ENCODE data around the gene NOTCH4. TPM values are rescaled to one million over a fixed set of nuclear protein-coding genes. Genes with fewer than 3 reads are reported as not detected.

NOTCH4 gene
- total and polyA plus RNA-seq, 9 of the 15 experiments (the other 6 are each of a cell fraction or from before 2014, with no cell fraction given): 0.24 to 4.3 (median 1.7) TPM

DNA sequence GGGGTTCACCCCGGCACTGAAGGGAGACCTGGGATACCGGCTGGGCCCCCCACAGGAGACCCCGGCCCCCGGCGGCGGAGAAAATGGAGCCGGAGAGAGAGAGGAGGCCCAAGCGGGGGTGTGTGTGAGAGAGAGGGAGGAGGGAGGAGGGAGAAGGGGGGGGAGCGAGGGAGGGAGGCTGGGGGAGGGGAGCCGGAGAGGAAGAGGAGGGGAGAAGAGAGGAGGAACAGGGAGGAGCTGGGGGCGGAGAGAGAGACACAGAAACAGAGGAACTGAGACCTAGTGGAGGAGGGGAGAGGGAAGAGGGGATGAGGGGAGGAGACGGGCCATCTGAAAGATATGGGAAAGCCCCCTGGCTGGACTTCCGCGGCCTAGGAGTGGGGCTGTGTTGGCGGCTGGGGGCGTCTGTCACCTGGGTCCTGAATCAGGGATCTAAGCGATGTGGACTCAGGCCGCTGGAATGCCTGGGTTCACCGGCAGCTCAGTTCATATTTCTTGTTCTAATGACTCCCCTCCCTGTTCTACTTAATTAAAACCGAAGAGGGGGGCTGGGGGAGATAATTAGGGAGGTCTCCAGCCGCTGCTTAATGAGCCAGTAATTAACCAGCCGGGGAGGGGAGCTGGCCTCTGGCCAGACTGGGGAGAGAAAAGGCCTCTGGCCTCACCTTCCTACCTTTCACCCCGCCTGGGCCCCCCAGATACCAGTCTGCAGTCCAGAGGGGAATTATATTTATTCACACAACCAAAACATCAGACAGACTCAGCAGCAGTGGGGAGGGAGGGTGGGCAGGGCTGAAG, 33.6 kb downstream of the NOTCH4 start, which contains the start of gene PBX2 (continued):
- TF ChIP-seq, protein P1, sequence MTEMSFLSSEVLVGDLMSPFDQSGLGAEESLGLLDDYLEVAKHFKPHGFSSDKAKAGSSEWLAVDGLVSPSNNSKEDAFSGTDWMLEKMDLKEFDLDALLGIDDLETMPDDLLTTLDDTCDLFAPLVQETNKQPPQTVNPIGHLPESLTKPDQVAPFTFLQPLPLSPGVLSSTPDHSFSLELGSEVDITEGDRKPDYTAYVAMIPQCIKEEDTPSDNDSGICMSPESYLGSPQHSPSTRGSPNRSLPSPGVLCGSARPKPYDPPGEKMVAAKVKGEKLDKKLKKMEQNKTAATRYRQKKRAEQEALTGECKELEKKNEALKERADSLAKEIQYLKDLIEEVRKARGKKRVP (CRISPR knock-in tag; IDR thresholded peaks at IDR 0.05): no peak
- TF ChIP-seq C11orf30 (IDR thresholded peaks at IDR 0.05; ENCODE audit: low read depth) (no peak), HLTF (IDR thresholded peaks at IDR 0.05) (peak; percentile 87; the same call in 1 of the 2 replicates), NRF1 (conservative IDR thresholded peaks at IDR 0.05 in 1 of 2, IDR thresholded peaks at IDR 0.05 in 1 of 2) (no peak), ZNF75A (CRISPR knock-in tag; IDR thresholded peaks at IDR 0.05) (0 out of 2 replicates have a peak, but pooled peaks have one; percentile 8), ZKSCAN3 (CRISPR knock-in tag; IDR thresholded peaks at IDR 0.05) (no peak), FIP1L1 (IDR thresholded peaks at IDR 0.05; ENCODE audit: low read depth, low read length, poor library complexity, severe bottlenecking) (no peak), SNIP1 (IDR thresholded peaks at IDR 0.05; ENCODE audit: low read depth) (no peak), ZNF253 (CRISPR knock-in tag; conservative IDR thresholded peaks at IDR 0.05) (no peak), XRCC3 (IDR thresholded peaks at IDR 0.05) (no peak), ZNF644 (tag; IDR thresholded peaks at IDR 0.05; ENCODE audit: low read depth) (no peak), NFXL1 (CRISPR knock-in tag; IDR thresholded peaks at IDR 0.05) (no peak), DMBX1 (CRISPR knock-in tag; IDR thresholded peaks at IDR 0.05; ENCODE audit: borderline replicate concordance) (peak; percentile 40; the same call in 1 of the 2 replicates), ZNF232 (CRISPR knock-in tag; IDR thresholded peaks at IDR 0.05) (no peak), ZNF780A (CRISPR knock-in tag; IDR thresholded peaks at IDR 0.05) (no peak)
- TF ChIP-seq, protein P2, sequence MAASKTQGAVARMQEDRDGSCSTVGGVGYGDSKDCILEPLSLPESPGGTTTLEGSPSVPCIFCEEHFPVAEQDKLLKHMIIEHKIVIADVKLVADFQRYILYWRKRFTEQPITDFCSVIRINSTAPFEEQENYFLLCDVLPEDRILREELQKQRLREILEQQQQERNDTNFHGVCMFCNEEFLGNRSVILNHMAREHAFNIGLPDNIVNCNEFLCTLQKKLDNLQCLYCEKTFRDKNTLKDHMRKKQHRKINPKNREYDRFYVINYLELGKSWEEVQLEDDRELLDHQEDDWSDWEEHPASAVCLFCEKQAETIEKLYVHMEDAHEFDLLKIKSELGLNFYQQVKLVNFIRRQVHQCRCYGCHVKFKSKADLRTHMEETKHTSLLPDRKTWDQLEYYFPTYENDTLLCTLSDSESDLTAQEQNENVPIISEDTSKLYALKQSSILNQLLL (CRISPR knock-in tag; IDR thresholded peaks at IDR 0.05; ENCODE audit: borderline replicate concordance): no peak
- TF ChIP-seq, protein P3, sequence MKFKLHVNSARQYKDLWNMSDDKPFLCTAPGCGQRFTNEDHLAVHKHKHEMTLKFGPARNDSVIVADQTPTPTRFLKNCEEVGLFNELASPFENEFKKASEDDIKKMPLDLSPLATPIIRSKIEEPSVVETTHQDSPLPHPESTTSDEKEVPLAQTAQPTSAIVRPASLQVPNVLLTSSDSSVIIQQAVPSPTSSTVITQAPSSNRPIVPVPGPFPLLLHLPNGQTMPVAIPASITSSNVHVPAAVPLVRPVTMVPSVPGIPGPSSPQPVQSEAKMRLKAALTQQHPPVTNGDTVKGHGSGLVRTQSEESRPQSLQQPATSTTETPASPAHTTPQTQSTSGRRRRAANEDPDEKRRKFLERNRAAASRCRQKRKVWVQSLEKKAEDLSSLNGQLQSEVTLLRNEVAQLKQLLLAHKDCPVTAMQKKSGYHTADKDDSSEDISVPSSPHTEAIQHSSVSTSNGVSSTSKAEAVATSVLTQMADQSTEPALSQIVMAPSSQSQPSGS (CRISPR knock-in tag; IDR thresholded peaks at IDR 0.05): no peak
- TF ChIP-seq, protein P4, sequence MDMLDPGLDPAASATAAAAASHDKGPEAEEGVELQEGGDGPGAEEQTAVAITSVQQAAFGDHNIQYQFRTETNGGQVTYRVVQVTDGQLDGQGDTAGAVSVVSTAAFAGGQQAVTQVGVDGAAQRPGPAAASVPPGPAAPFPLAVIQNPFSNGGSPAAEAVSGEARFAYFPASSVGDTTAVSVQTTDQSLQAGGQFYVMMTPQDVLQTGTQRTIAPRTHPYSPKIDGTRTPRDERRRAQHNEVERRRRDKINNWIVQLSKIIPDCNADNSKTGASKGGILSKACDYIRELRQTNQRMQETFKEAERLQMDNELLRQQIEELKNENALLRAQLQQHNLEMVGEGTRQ (CRISPR knock-in tag; IDR thresholded peaks at IDR 0.05): no peak
- TF ChIP-seq, protein P5, sequence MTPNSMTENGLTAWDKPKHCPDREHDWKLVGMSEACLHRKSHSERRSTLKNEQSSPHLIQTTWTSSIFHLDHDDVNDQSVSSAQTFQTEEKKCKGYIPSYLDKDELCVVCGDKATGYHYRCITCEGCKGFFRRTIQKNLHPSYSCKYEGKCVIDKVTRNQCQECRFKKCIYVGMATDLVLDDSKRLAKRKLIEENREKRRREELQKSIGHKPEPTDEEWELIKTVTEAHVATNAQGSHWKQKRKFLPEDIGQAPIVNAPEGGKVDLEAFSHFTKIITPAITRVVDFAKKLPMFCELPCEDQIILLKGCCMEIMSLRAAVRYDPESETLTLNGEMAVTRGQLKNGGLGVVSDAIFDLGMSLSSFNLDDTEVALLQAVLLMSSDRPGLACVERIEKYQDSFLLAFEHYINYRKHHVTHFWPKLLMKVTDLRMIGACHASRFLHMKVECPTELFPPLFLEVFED (CRISPR knock-in tag; conservative IDR thresholded peaks at IDR 0.05): peak; percentile 95

Data from K562 (cell line).